K562 (cell line): ENCODE data around the gene TACC3. TPM values are rescaled to one million over a fixed set of nuclear protein-coding genes. Genes with fewer than 3 reads are reported as not detected.
A peak's percentile ranks its signal among the peaks of the same experiment; 100 is the strongest.

ENCODE experiments used
- ATAC-seq: fragments of 200-7000 bp; cut with Tn5 transposase; 3 replicates; pipeline ENCODE4 v1.9.1; 2020; ENCODE audit warnings: moderate library complexity
- BruUV-seq: library from RNA; stranded (reverse); fragments of 400-500 nt; replicated peaks from 2 replicates; lab custom pipeline; 2021; lab: Mats Ljungman, UMichigan
- CTCF ChIA-PET: fragments of 300-600 bp; formaldehyde crosslinking; extraction: SDS; loops from one replicate; lab custom pipeline; 2021; ENCODE audit warnings: low intra/inter-chr PET ratio; lab: Yijun Ruan, JAX
- POLR2A ChIA-PET: fragments of 300-600, 350-650 bp; sonication (Branson Sonifier 250); formaldehyde crosslinking; extraction: SDS; loops from one replicate; lab custom pipeline; 2021; ENCODE audit warnings: antibody characterized with exemption, inconsistent platforms; lab: Yijun Ruan, JAX
- DNase-seq, 4 experiments: peaks; one replicate each; pipeline versions ENCODE4 v3.0.0 to v3.0.0-alpha.2; 2011 to 2018; ENCODE audit warnings: low spot score in 3 of 4, mixed read lengths in 3 of 4; ENCODE audit errors: extremely low read depth in 1 of 4
- FAIRE-seq: peaks from 2 replicates; lab custom pipeline; 2011; peaks lifted over from hg19 to GRCh38; lab: Jason Lieb, UNC
- H2AFZ ChIP-seq: 2 replicates; pipeline ENCODE4 v1.6.0; 2011; ENCODE audit warnings: low read depth, low read length, control low read depth, inconsistent platforms
- H3K27ac ChIP-seq: fragments of 200-600 bp; 3 replicates; pipeline ENCODE4 v1.8.0; 2011; ENCODE audit warnings: low read depth, mild to moderate bottlenecking, control low read depth, inconsistent platforms, low read length, moderate library complexity, mixed read lengths; ENCODE audit errors: extremely low read depth
- H3K27me3 ChIP-seq, 2 experiments: fragments of 300-600 bp in 1 of 2; 2 replicates in 1 of 2; 3 replicates in 1 of 2; pipeline versions ENCODE4 v1.6.0 to v1.8.0; 2011; ENCODE audit warnings: inconsistent platforms in 2 of 2, low read length in 2 of 2, mild to moderate bottlenecking in 1 of 2, mixed read lengths in 1 of 2, moderate library complexity in 1 of 2; ENCODE audit not compliant: control insufficient read depth in 2 of 2, insufficient read depth in 2 of 2
- H3K36me3 ChIP-seq: fragments of 300-600 bp; 3 replicates; pipeline ENCODE4 v1.8.0; 2011; ENCODE audit warnings: mild to moderate bottlenecking, low read length, inconsistent platforms; ENCODE audit not compliant: control insufficient read depth, insufficient read depth
- H3K4me1 ChIP-seq, 2 experiments: fragments of 200-600 bp in 1 of 2; replicated peaks in 1 of 2; 2 replicates in 1 of 2; 3 replicates in 1 of 2; pipeline versions ENCODE4 v1.5.1 to v1.8.0; 2011; ENCODE audit warnings: inconsistent platforms in 2 of 2, low read length in 2 of 2, mild to moderate bottlenecking in 1 of 2, mixed read lengths in 1 of 2, moderate library complexity in 1 of 2; ENCODE audit not compliant: control insufficient read depth in 2 of 2, insufficient read depth in 2 of 2
- H3K4me2 ChIP-seq: 2 replicates; pipeline ENCODE4 v1.6.1; 2011; ENCODE audit warnings: low read length, control low read depth, inconsistent platforms, mixed read lengths; ENCODE audit not compliant: insufficient read depth
- H3K4me3 ChIP-seq: fragments of 200-600 bp; sonication (generic), shearing (Covaris generic); 2 replicates; pipeline ENCODE4 v1.5.1; 2016; ENCODE audit warnings: control low read depth, inconsistent platforms
- H3K79me2 ChIP-seq: fragments of 200-600 bp; 3 replicates; pipeline ENCODE4 v1.8.0; 2011; ENCODE audit warnings: low read length, inconsistent platforms; ENCODE audit not compliant: control insufficient read depth, insufficient read depth
- H3K9ac ChIP-seq, 2 experiments: 2 replicates each; pipeline versions ENCODE4 v1.6.0 to v1.6.1; 2011; ENCODE audit warnings: low read depth in 2 of 2, low read length in 2 of 2, control low read depth in 1 of 2, inconsistent platforms in 1 of 2, mild to moderate bottlenecking in 1 of 2, mixed read lengths in 1 of 2; ENCODE audit not compliant: insufficient read depth in 1 of 2
- H3K9me1 ChIP-seq: one replicate; pipeline ENCODE4 v1.6.0; 2011; ENCODE audit warnings: inconsistent platforms, mild to moderate bottlenecking, low read length, moderate library complexity; ENCODE audit not compliant: control insufficient read depth, insufficient read depth
- H3K9me3 ChIP-seq: replicated peaks from 2 replicates; pipeline ENCODE4 v1.5.1; 2011; ENCODE audit warnings: low read depth, low read length, inconsistent platforms; ENCODE audit not compliant: control insufficient read depth, insufficient read depth
- H4K20me1 ChIP-seq: replicated peaks from 2 replicates; pipeline ENCODE4 v1.6.1; 2011; ENCODE audit warnings: low read length, inconsistent platforms, mixed read lengths; ENCODE audit not compliant: control insufficient read depth, insufficient read depth
- ARID3A ChIP-seq: IDR thresholded peaks from 2 replicates; pipeline ENCODE4 v1.6.1; 2012; ENCODE audit warnings: low read depth, low read length, improper control_type of control experiment, borderline replicate concordance
- ETS2 ChIP-seq: IDR thresholded peaks from 2 replicates; pipeline ENCODE4 v1.6.1; 2016; ENCODE audit warnings: borderline replicate concordance, missing genetic modification characterization, mild to moderate bottlenecking, moderate library complexity, missing compliant biosample characterization; ENCODE audit not compliant: poor library complexity, severe bottlenecking
- MAFF ChIP-seq: IDR thresholded peaks from 2 replicates; pipeline ENCODE4 v1.6.1; 2012; ENCODE audit warnings: low read length, improper control_type of control experiment
- MCM5 ChIP-seq: fragments of 450-650 bp; IDR thresholded peaks from 2 replicates; pipeline ENCODE4 v1.6.1; 2016; ENCODE audit warnings: low read depth
- RCOR1 ChIP-seq, 2 experiments: IDR thresholded peaks; 2 replicates each; pipeline ENCODE4 v1.6.1; 2012; ENCODE audit warnings: low read depth in 2 of 2, low read length in 2 of 2, borderline replicate concordance in 1 of 2, improper control_type of control experiment in 1 of 2
- THAP7 ChIP-seq: fragments of 250-450 bp; sonication (Bioruptor Pico); IDR thresholded peaks from 2 replicates; pipeline ENCODE4 v1.5.0; 2021
- ZFP1 ChIP-seq: fragments of 450-650 bp; formaldehyde crosslinking; IDR thresholded peaks from 2 replicates; pipeline ENCODE4 v1.4.0; 2020; ENCODE audit warnings: mild to moderate bottlenecking, mixed read lengths
- ZNF140 ChIP-seq: fragments of 250-450 bp; sonication (Bioruptor Pico); IDR thresholded peaks from 2 replicates; pipeline ENCODE4 v1.8.0; 2021; ENCODE audit warnings: moderate library complexity, mild to moderate bottlenecking, inconsistent platforms
- ZNF77 ChIP-seq: fragments of 250-450 bp; sonication (Bioruptor Pico); IDR thresholded peaks from 2 replicates; pipeline ENCODE4 v1.5.0; 2020
- ZNF79 ChIP-seq: fragments of 250-450 bp; sonication (Bioruptor Pico); IDR thresholded peaks from 2 replicates; pipeline ENCODE4 v1.4.0; 2020; ENCODE audit warnings: low read depth, mild to moderate bottlenecking, moderate library complexity
- WGBS: fragments of 100-300 bp; shearing (Covaris generic); methylation state at CpG from one replicate; pipeline ENCODE4 v1.1.6; 2016; ENCODE audit warnings: low coverage, mixed read lengths; ENCODE audit not compliant: insufficient coverage; ENCODE audit errors: missing lambda C conversion rate; 5-methylcytosine and 5-hydroxymethylcytosine counted together
- in situ Hi-C: fragments of 300-500 bp; cut with MboI; formaldehyde crosslinking; loops from 4 replicates; pipeline ENCODE4 v1.15.0; 2018; ENCODE audit warnings: inconsistent platforms, mixed read lengths
- intact Hi-C: fragments of 100-400 bp; cut with micrococcal nuclease; formaldehyde crosslinking; loops from 2 replicates; pipeline ENCODE4 v1.14.2; 2022
- polyA plus RNA-seq, 8 experiments: library from polyadenylated mRNA; depleted of rRNA in 4 of 8; stranded (reverse) in 5 of 8; unstranded in 3 of 8; fragments of >200 nt; fragmentation: Nextera tagmentation in 2 of 8; fragmentation: Illumina TruSeq in 1 of 8; extraction: Ambion mirVana in 2 of 8; extraction: Trizol in 1 of 8; gene quantifications; 2 replicates each; pipeline versions ENCODE4 v1.2.1 to v1.2.3, GENCODE V29; 2011 to 2014; ENCODE audit warnings: inconsistent platforms in 1 of 8, missing spikeins in 1 of 8
- total RNA-seq, 7 experiments: library from RNA; depleted of rRNA in 6 of 7; stranded (reverse); fragments of >200 nt in 6 of 7; fragmentation: Illumina TruSeq in 2 of 7; extraction: Trizol in 2 of 7; gene quantifications; 2 replicates each; pipeline versions ENCODE4 v1.2.1 to v1.2.3, GENCODE V29; 2011 to 2021; ENCODE audit warnings: low replicate concordance in 1 of 7

Gene TACC3
- total and polyA plus RNA-seq, 9 of the 15 experiments (the other 6 are each of a cell fraction or from before 2014, with no cell fraction given), result 1.9 to 122 (median 55.6) TPM

GRCh38 chr4:1678244-1678643, 43.1 kb upstream of the TACC3 start:
- peak; percentile 64 for FAIRE-seq
- ChIA-PET CTCF (no interaction called here), POLR2A (no interaction called here)
- ATAC-seq, result no peak
- H3K27ac ChIP-seq, result no peak overlapping the region
- H3K9me3 ChIP-seq, result no peaks in the 10 kb centered on the region
- intact Hi-C loops, result no loop called here
- TF ChIP-seq MAFF (no peak), ZNF77 (no peak), ZNF79 (CRISPR knock-in tag) (no peak), RCOR1 (IDR thresholded peaks at IDR 0.05; ENCODE audit: borderline replicate concordance in 1 of 2, low read depth in 2 of 2, low read length in 2 of 2) (no peak), ARID3A (no peak), ZNF140 (CRISPR knock-in tag) (no peak), ZFP1 (CRISPR knock-in tag) (no peak), MCM5 (no peak), ETS2 (tag) (no peak), THAP7 (CRISPR knock-in tag) (no peak)
- H3K4me1 ChIP-seq, result peaks cover 15 to 38% of the 10 kb centered on the region in 2 experiments
- H3K9me1 ChIP-seq, result no peaks in the 10 kb centered on the region
- no peaks in the 10 kb centered on the region for H3K36me3 ChIP-seq
- WGBS, result 25% methylated on average over 5 of the region's 5 CpGs
- H3K4me3 ChIP-seq, result no peak overlapping the region
- H4K20me1 ChIP-seq, result no peaks in the 10 kb centered on the region
- no peaks in the 10 kb centered on the region for H3K27me3 ChIP-seq
- no TSS peak for BruUV-seq
- no peak overlapping the region for H2AFZ ChIP-seq
- no peaks in the 10 kb centered on the region for H3K79me2 ChIP-seq
- no peak for DNase-seq
- peak overlapping the region in 1 of 2 experiments; percentile 65; a peak in 1 of 4 replicates for H3K9ac ChIP-seq
- no peak overlapping the region for H3K4me2 ChIP-seq
- in situ Hi-C loops, result no loop called here
